GM12892 (cell line): ENCODE data around the gene PTPN4.

ENCODE experiments used
- POLR2A ChIP-seq: IDR thresholded peaks from 2 replicates; pipeline ENCODE4 v1.6.1; 2011; ENCODE audit warnings: low read depth, low read length, control low read depth
- POLR2AphosphoS5 ChIP-seq: IDR thresholded peaks from 2 replicates; pipeline ENCODE4 v1.6.1; 2011; ENCODE audit warnings: low read depth, low read length, control low read depth
- TAF1 ChIP-seq: IDR thresholded peaks from 2 replicates; pipeline ENCODE4 v1.6.1; 2011; ENCODE audit warnings: low read depth, mild to moderate bottlenecking, control low read depth, low read length, borderline replicate concordance

- TF ChIP-seq POLR2AphosphoS5: no peak
- no peak for TF ChIP-seq POLR2A
- no peak for TF ChIP-seq TAF1
These were observed 35.9 kb downstream of the PTPN4 start for GRCh38 chr2:119795309-119796303.
